Coronary artery (tissue), 2 donors: ENCODE data around the gene CEP128.

Source experiments
- DNase-seq: peaks from one replicate; pipeline ENCODE4 v3.0.0-alpha.2; 2017; ENCODE audit warnings: low spot score
- H3K27ac ChIP-seq, 2 donors: fragments of 200-600 bp; sonication (generic); one replicate each; pipeline ENCODE4 v1.5.1; 2016 to 2019
- H3K4me3 ChIP-seq: fragments of 200-600 bp; sonication (generic); 2 replicates; pipeline ENCODE4 v1.5.1; 2016; ENCODE audit warnings: mild to moderate bottlenecking, moderate library complexity
- CTCF ChIP-seq: fragments of 200-600 bp; sonication (generic); IDR thresholded peaks from one replicate; pipeline ENCODE4 v1.5.1; 2019; ENCODE audit warnings: antibody characterized with exemption

Gene CEP128

GRCh38 chr14:80519002-80519401 is 422.5 kb downstream of the CEP128 start:
- Histone ChIP-seq H3K4me3 (no peak overlapping the region), H3K27ac (no peak overlapping the region)
- no peak for DNase-seq
- TF ChIP-seq CTCF: no peak

GRCh38 chr14:80518173-80518572 is 423.4 kb downstream of the CEP128 start:
- Histone ChIP-seq H3K27ac (no peak overlapping the region), H3K4me3 (no peak overlapping the region)
- no peak for DNase-seq
- no peak for TF ChIP-seq CTCF

- TF ChIP-seq CTCF: no peak
- no peak overlapping the region for H3K4me3 ChIP-seq
- no peak overlapping the region for H3K27ac ChIP-seq
- DNase-seq: no peak
Measured at GRCh38 chr14:80507292-80507869, 434.2 kb downstream of the CEP128 start.

GRCh38 chr14:80504781-80505180 is 436.8 kb downstream of the CEP128 start:
- no peak for DNase-seq
- Histone ChIP-seq H3K27ac (no peak overlapping the region), H3K4me3 (no peak overlapping the region)
- no peak for TF ChIP-seq CTCF

- Histone ChIP-seq H3K4me3 (no peak overlapping the region), H3K27ac (no peak overlapping the region)
- TF ChIP-seq CTCF: no peak
- DNase-seq: no peak
Measured at GRCh38 chr14:80498533-80498932, 443.0 kb downstream of the CEP128 start.

- H3K27ac ChIP-seq: no peak overlapping the region
- TF ChIP-seq CTCF: no peak
- no peak overlapping the region for H3K4me3 ChIP-seq
- DNase-seq: no peak
Measured at GRCh38 chr14:80496090-80496489, 445.4 kb downstream of the CEP128 start.

GRCh38 chr14:80494769-80495168 is 446.8 kb downstream of the CEP128 start:
- Histone ChIP-seq H3K27ac (no peak overlapping the region), H3K4me3 (no peak overlapping the region)
- DNase-seq: no peak
- TF ChIP-seq CTCF: no peak
